ENCODE measurements around the gene SLC13A2. TPM values are rescaled to one million over a fixed set of nuclear protein-coding genes. Genes with fewer than 3 reads are reported as not detected.

Gene SLC13A2
- total RNA-seq, 1 donor from 2014 or later: not detected

- DNase-seq (ENCODE audit: low spot score in 2 of 2): no peak
- FAIRE-seq: no peak
Observed at GRCh38 chr17:28491860-28492259, 18.4 kb downstream of the SLC13A2 start.

GRCh38 chr17:28492352-28493310 is 19.2 kb downstream of the SLC13A2 start:
- DNase-seq (ENCODE audit: low spot score in 2 of 2) (no peak), FAIRE-seq (no peak)

GRCh38 chr17:28493460-28493859 is 20.0 kb downstream of the SLC13A2 start:
- DNase-seq (ENCODE audit: low spot score in 2 of 2): no peak
- no peak for FAIRE-seq

GRCh38 chr17:28494445-28495188 is 21.2 kb downstream of the SLC13A2 start:
- no peak for FAIRE-seq
- DNase-seq (ENCODE audit: low spot score in 2 of 2): peak; percentile 65 to 93

- FAIRE-seq (no peak), DNase-seq (ENCODE audit: low spot score in 2 of 2) (no peak)
Observed at GRCh38 chr17:28495635-28496034, 22.2 kb downstream of the SLC13A2 start.

GRCh38 chr17:28497931-28498330 is 24.5 kb downstream of the SLC13A2 start:
- DNase-seq (ENCODE audit: low spot score in 2 of 2): no peak
- no peak for FAIRE-seq

- no peak for FAIRE-seq
- DNase-seq (ENCODE audit: low spot score in 2 of 2): no peak
Observed at GRCh38 chr17:28498652-28499363, 25.4 kb downstream of the SLC13A2 start.

GRCh38 chr17:28499364-28499664 is 25.9 kb downstream of the SLC13A2 start:
- DNase-seq (ENCODE audit: low spot score in 2 of 2) (no peak), FAIRE-seq (no peak)

GRCh38 chr17:28499684-28500357 is 26.4 kb downstream of the SLC13A2 start:
- no peak for DNase-seq (ENCODE audit: low spot score in 2 of 2)
- no peak for FAIRE-seq

- DNase-seq (ENCODE audit: low spot score in 2 of 2) (no peak), FAIRE-seq (no peak)
Observed at GRCh38 chr17:28500712-28501379, 27.4 kb downstream of the SLC13A2 start.

- DNase-seq (ENCODE audit: low spot score in 2 of 2): no peak
Observed at GRCh38 chr17:28501421-28502284, 28.2 kb downstream of the SLC13A2 start.

GRCh38 chr17:28503420-28503819 is 30.0 kb downstream of the SLC13A2 start:
- DNase-seq (ENCODE audit: low spot score in 2 of 2) (no peak), FAIRE-seq (no peak)

More at GRCh38 chr17:28501421-28502284, 28.2 kb downstream of the SLC13A2 start:
- FAIRE-seq: no peak

GRCh38 chr17:28505986-28506665 is 32.7 kb downstream of the SLC13A2 start, which contains the start of gene FOXN1:
Gene FOXN1 (plus strand): TSS chr17:28506348. CDS start chr17:28523970, 17,622 bp downstream.
- FAIRE-seq (no peak), DNase-seq (ENCODE audit: low spot score in 2 of 2) (no peak)

- FAIRE-seq (no peak), DNase-seq (ENCODE audit: low spot score in 2 of 2) (no peak)
Observed at GRCh38 chr17:28506763-28507487, 33.5 kb downstream of the SLC13A2 start.

GRCh38 chr17:28507567-28508203 is 34.2 kb downstream of the SLC13A2 start:
- no peak for DNase-seq (ENCODE audit: low spot score in 2 of 2)
- FAIRE-seq: no peak

GRCh38 chr17:28508211-28508724 is 34.8 kb downstream of the SLC13A2 start:
- DNase-seq (ENCODE audit: low spot score in 2 of 2): no peak
- no peak for FAIRE-seq

- FAIRE-seq: no peak
- DNase-seq (ENCODE audit: low spot score in 2 of 2): peak in 1 of 2 donors; percentile 43
Observed at GRCh38 chr17:28509789-28510188, 36.3 kb downstream of the SLC13A2 start.
